HCT116 (cell line): ENCODE measurements around the gene GALNT16. TPM values are rescaled to one million over a fixed set of nuclear protein-coding genes. Genes with fewer than 3 reads are reported as not detected.

Experiments used
- ATAC-seq: fragments of 200-7000 bp; cut with Tn5 transposase; 2 replicates; pipeline ENCODE4 v1.9.1; 2020; ENCODE audit warnings: mild to moderate bottlenecking, moderate library complexity
- BruUV-seq: library from RNA; stranded (reverse); fragments of 400-500 nt; replicated peaks from 2 replicates; lab custom pipeline; 2021; lab: Mats Ljungman, UMichigan
- CTCF ChIA-PET: fragments of 300-600 bp; sonication (Branson Sonifier 250); formaldehyde crosslinking; loops from one replicate; lab custom pipeline; 2021; ENCODE audit warnings: antibody characterized with exemption; lab: Charles Lee
- POLR2A ChIA-PET: fragments of 300-600, 350-600 bp; sonication (Branson Sonifier 250); formaldehyde crosslinking; loops from one replicate; lab custom pipeline; 2021; ENCODE audit warnings: antibody characterized with exemption; lab: Charles Lee
- RAD21 ChIA-PET, 2 experiments: fragments of 300-600 bp; sonication (Branson Sonifier 250); formaldehyde crosslinking; loops; one replicate each; lab custom pipeline; 2023; ENCODE audit warnings: low total read pairs in 2 of 2; ENCODE audit not compliant: uncharacterized antibody in 2 of 2, unreplicated experiment in 2 of 2, low non-redundant PET in 1 of 2; lab: Charles Lee
- DNase-seq: peaks from one replicate; pipeline ENCODE4 v3.0.0-alpha.2; 2010; ENCODE audit warnings: low read depth, low spot score
- H2AFZ ChIP-seq: fragments of 200-600 bp; shearing (Covaris generic), sonication (generic); 2 replicates; pipeline ENCODE4 v1.6.1; 2017; ENCODE audit warnings: low read depth, mixed run types, mixed read lengths, antibody characterized with exemption, low read length; ENCODE audit not compliant: poor library complexity, severe bottlenecking
- H3K27ac ChIP-seq: 2 replicates; pipeline ENCODE4 v1.5.1; 2012; ENCODE audit warnings: low read depth, low read length
- H3K27me3 ChIP-seq: fragments of 200-600 bp; sonication (generic); 2 replicates; pipeline ENCODE4 v1.6.1; 2016; ENCODE audit warnings: mixed run types, low read length, mixed read lengths; ENCODE audit not compliant: insufficient read depth
- H3K36me3 ChIP-seq, 2 experiments: fragments of 200-500 bp in 1 of 2; fragments of 200-600 bp in 1 of 2; sonication (Bioruptor generic) in 1 of 2; sonication (generic) in 1 of 2; 2 replicates each; pipeline versions ENCODE4 v1.5.1 to v1.6.1; 2014 to 2016; ENCODE audit warnings: low read length in 2 of 2, inconsistent platforms in 1 of 2, mixed read lengths in 1 of 2, mixed run types in 1 of 2; ENCODE audit not compliant: insufficient read depth in 2 of 2, control insufficient read depth in 1 of 2
- H3K4me1 ChIP-seq, 2 experiments: fragments of 200-600 bp in 1 of 2; sonication (generic) in 1 of 2; 2 replicates each; pipeline versions ENCODE4 v1.5.1 to v1.6.1; 2012 to 2017; ENCODE audit warnings: low read length in 2 of 2, inconsistent platforms in 1 of 2, mild to moderate bottlenecking in 1 of 2, mixed read lengths in 1 of 2, mixed run types in 1 of 2, moderate library complexity in 1 of 2; ENCODE audit not compliant: insufficient read depth in 2 of 2, control insufficient read depth in 1 of 2
- H3K4me2 ChIP-seq: fragments of 200-600 bp; sonication (generic); 2 replicates; pipeline ENCODE4 v1.6.1; 2017; ENCODE audit warnings: mixed run types, low read length, mixed read lengths
- H3K4me3 ChIP-seq, 2 experiments: fragments of 200-600 bp in 1 of 2; sonication (generic) in 1 of 2; replicated peaks in 1 of 2; 2 replicates each; pipeline ENCODE4 v1.5.1; 2011 to 2016; ENCODE audit warnings: low read length in 2 of 2, control low read depth in 1 of 2, low read depth in 1 of 2, mild to moderate bottlenecking in 1 of 2, mixed read lengths in 1 of 2, mixed run types in 1 of 2
- H3K79me2 ChIP-seq: fragments of 200-600 bp; sonication (generic); 2 replicates; pipeline ENCODE4 v1.6.1; 2017; ENCODE audit warnings: mild to moderate bottlenecking, mixed run types, low read length, moderate library complexity, mixed read lengths; ENCODE audit not compliant: insufficient read depth
- H3K9ac ChIP-seq: fragments of 200-600 bp; sonication (generic); 2 replicates; pipeline ENCODE4 v1.6.1; 2016; ENCODE audit warnings: low read length, mixed read lengths
- H3K9me2 ChIP-seq: fragments of 200-600 bp; sonication (generic), shearing (Covaris generic); 2 replicates; pipeline ENCODE4 v1.6.1; 2017; ENCODE audit warnings: mixed run types, mild to moderate bottlenecking, moderate library complexity; ENCODE audit not compliant: insufficient read depth
- H3K9me3 ChIP-seq, 2 experiments: fragments of 200-500 bp in 1 of 2; fragments of 200-600 bp in 1 of 2; sonication (Bioruptor generic) in 1 of 2; sonication (generic) in 1 of 2; 2 replicates each; pipeline ENCODE4 v1.6.1; 2014 to 2017; ENCODE audit warnings: low read length in 2 of 2, mixed read lengths in 2 of 2, inconsistent platforms in 1 of 2, low read depth in 1 of 2, mild to moderate bottlenecking in 1 of 2, mixed run types in 1 of 2, moderate library complexity in 1 of 2; ENCODE audit not compliant: control insufficient read depth in 1 of 2, insufficient read depth in 1 of 2
- H4K20me1 ChIP-seq: fragments of 200-600 bp; sonication (generic), shearing (Covaris generic); 2 replicates; pipeline ENCODE4 v1.6.1; 2017; ENCODE audit warnings: mixed run types, mild to moderate bottlenecking, moderate library complexity; ENCODE audit not compliant: insufficient read depth
- CEBPB ChIP-seq: IDR thresholded peaks from 2 replicates; pipeline ENCODE4 v1.6.1; 2012; ENCODE audit warnings: low read depth
- CTCF ChIP-seq, 3 experiments: fragments of 200-600 bp in 1 of 3; sonication (generic) in 1 of 3; IDR thresholded peaks in 2 of 3; conservative IDR thresholded peaks in 1 of 3; 2 replicates each; pipeline ENCODE4 v1.5.1; 2012 to 2017; ENCODE audit warnings: low read depth in 2 of 3, low read length in 2 of 3, antibody characterized with exemption in 1 of 3, borderline replicate concordance in 1 of 3, control low read depth in 1 of 3, mild to moderate bottlenecking in 1 of 3, mixed read lengths in 1 of 3, mixed run types in 1 of 3, moderate library complexity in 1 of 3; ENCODE audit not compliant: insufficient read depth in 1 of 3
- EZH2phosphoT487 ChIP-seq: fragments of 200-600 bp; IDR thresholded peaks from 2 replicates; pipeline ENCODE4 v1.6.1; 2018; ENCODE audit warnings: antibody characterized with exemption, borderline replicate concordance
- JUND ChIP-seq: IDR thresholded peaks from 2 replicates; pipeline ENCODE4 v1.6.1; 2012
- POLR2AphosphoS5 ChIP-seq: IDR thresholded peaks from 2 replicates; pipeline ENCODE4 v1.6.1; 2011; ENCODE audit warnings: mild to moderate bottlenecking, low read depth, low read length, moderate library complexity
- REST ChIP-seq: IDR thresholded peaks from 2 replicates; pipeline ENCODE4 v1.6.1; 2012; ENCODE audit warnings: low read depth
- SIN3A ChIP-seq: IDR thresholded peaks from 2 replicates; pipeline ENCODE4 v1.6.1; 2012; ENCODE audit warnings: low read depth
- SP1 ChIP-seq: IDR thresholded peaks from 2 replicates; pipeline ENCODE4 v1.6.1; 2012; ENCODE audit warnings: low read depth
- SRF ChIP-seq: IDR thresholded peaks from 2 replicates; pipeline ENCODE4 v1.6.1; 2012; ENCODE audit warnings: low read depth
- TCF7L2 ChIP-seq: IDR thresholded peaks from 2 replicates; pipeline ENCODE4 v1.7.0; 2011; ENCODE audit warnings: borderline replicate concordance, inconsistent platforms; ENCODE audit not compliant: insufficient read depth, insufficient read length; ENCODE audit errors: extremely low read depth
- intact Hi-C: fragments of 100-400 bp; cut with micrococcal nuclease; formaldehyde crosslinking; loops from 2 replicates; pipeline ENCODE4 v1.10.0; 2022
- total RNA-seq: library from RNA; stranded (reverse); gene quantifications from one replicate; pipeline ENCODE4 v1.2.1, GENCODE V29; 2021; ENCODE audit not compliant: unreplicated experiment

The GALNT16 gene
- total RNA-seq, 1 experiment from 2014 or later: 0.32 TPM

GRCh38 chr14:69370061-69370460 is 110.1 kb downstream of the GALNT16 start:
- DNase-seq (no peak), ATAC-seq (no peak)
- intact Hi-C loops: no loop called here
- POLR2A ChIA-PET: no interaction called here
- RAD21 ChIA-PET: no interaction called here
- Histone ChIP-seq H3K9me3 (no peaks in the 10 kb centered on the region), H3K36me3 (no peaks in the 10 kb centered on the region), H3K27me3 (no peaks in the 10 kb centered on the region), H3K9ac (no peak overlapping the region), H4K20me1 (no peaks in the 10 kb centered on the region), H2AFZ (no peak overlapping the region), H3K27ac (no peak overlapping the region), H3K4me3 (no peak overlapping the region), H3K4me1 (no peaks in the 10 kb centered on the region), H3K4me2 (no peak overlapping the region), H3K79me2 (no peaks in the 10 kb centered on the region), H3K9me2 (no peaks in the 10 kb centered on the region)
- CTCF ChIA-PET: interaction anchor here (1.2 kb wide), 1 partner anchor 23 kb away, joined by 3 read pairs; no protein-coding TSS in a partner anchor
- no TSS peak for BruUV-seq
- TF ChIP-seq CTCF (IDR thresholded peaks at IDR 0.05 in 2 of 3, conservative IDR thresholded peaks at IDR 0.05 in 1 of 3; ENCODE audit: borderline replicate concordance in 1 of 3, insufficient read depth in 1 of 3, low read depth in 2 of 3, low read length in 2 of 3): no peak
- no peak for TF ChIP-seq REST
- no peak for TF ChIP-seq TCF7L2
- no peak for TF ChIP-seq JUND
- TF ChIP-seq SRF: no peak
- no peak for TF ChIP-seq SP1
- TF ChIP-seq POLR2AphosphoS5: no peak
- TF ChIP-seq EZH2phosphoT487: no peak
- TF ChIP-seq SIN3A: no peak
- TF ChIP-seq CEBPB: no peak
